Jurkat, Clone E6-1 (cell line): Measurements from ENCODE around the gene NDUFA13.

ENCODE experiments used
- DNase-seq: peaks from one replicate; pipeline ENCODE4 v3.0.0-alpha.2; 2011; ENCODE audit warnings: low read depth, low spot score
- H3K4me3 ChIP-seq: 2 replicates; pipeline ENCODE4 v1.5.1; 2011; ENCODE audit warnings: mild to moderate bottlenecking, low read length, control low read depth, moderate library complexity

The NDUFA13 gene

DNA sequence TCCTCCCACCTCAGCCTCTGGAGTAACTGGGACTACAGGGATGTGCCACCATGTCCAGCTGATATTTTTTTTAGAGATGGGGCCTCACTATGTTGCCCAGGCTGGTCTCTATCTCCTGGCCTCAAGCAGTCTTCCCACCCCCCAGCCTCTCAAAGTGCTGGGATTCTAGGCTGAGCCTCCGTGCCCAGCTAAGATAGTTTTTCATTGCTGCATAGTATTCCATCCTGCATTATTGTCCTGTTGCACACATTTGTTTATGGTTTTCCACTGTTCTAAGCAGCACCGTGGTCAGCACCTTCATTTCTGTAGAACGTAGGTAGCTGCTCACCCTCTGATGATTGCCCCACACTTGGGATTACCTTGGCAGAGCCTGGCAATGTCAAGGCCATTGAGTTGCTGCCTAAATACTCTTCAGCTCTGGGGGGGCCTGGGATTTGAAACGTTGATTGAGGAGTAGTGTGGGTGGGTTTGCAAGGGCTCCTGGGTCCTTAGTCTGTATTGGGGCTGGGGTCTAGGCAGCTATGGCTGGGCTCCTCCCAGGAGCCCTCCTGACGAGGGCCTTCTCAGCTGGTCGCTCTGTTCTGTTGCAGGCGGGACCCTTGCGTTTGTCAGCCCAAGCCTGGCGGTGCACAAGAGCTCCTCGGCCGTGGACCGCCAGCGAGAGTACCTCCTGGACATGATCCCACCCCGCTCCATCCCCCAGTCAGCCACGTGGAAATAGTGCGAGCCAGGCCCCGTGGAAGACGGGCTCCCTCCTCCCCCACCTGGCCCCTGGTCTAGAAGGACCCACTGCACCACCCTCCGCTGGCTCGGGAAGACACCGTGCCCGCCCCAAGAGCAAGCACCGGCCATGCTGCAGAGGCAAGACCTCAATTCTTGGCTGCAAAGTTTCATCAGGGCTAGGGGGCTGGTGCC is 11.0 kb upstream of the NDUFA13 start:
- no peak overlapping the region for H3K4me3 ChIP-seq
- DNase-seq = no peak

- no peak for DNase-seq
- H3K4me3 ChIP-seq = no peak overlapping the region
These were observed 10.2 kb upstream of the NDUFA13 start for GRCh38 chr19:19505669-19506326.

DNA sequence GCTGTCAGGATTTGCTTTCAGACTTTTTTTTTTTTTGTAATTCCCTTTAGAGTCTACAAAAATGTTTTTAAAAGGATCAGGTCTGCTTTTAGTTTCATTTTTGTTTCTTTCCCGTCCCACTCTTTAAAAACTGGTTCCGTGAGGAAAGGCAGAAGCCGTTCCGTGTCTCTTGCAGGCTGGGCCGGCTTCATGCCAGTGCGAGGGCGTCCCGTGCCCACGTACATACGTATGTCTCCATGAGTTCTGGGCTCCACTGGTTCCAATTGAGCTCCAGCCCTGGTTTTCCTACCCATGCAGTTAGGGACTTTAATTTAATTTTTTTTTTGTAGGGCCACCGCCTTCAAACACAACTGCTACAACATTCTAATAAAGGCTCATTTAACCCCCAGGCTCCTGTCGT is 9.4 kb upstream of the NDUFA13 start:
- no peak for DNase-seq
- H3K4me3 ChIP-seq = no peak overlapping the region

GRCh38 chr19:19507354-19507753 is 8.7 kb upstream of the NDUFA13 start:
- H3K4me3 ChIP-seq = no peak overlapping the region
- DNase-seq = no peak

- H3K4me3 ChIP-seq = no peak overlapping the region
- no peak for DNase-seq
These were observed 7.8 kb upstream of the NDUFA13 start for GRCh38 chr19:19508217-19508616.

DNA sequence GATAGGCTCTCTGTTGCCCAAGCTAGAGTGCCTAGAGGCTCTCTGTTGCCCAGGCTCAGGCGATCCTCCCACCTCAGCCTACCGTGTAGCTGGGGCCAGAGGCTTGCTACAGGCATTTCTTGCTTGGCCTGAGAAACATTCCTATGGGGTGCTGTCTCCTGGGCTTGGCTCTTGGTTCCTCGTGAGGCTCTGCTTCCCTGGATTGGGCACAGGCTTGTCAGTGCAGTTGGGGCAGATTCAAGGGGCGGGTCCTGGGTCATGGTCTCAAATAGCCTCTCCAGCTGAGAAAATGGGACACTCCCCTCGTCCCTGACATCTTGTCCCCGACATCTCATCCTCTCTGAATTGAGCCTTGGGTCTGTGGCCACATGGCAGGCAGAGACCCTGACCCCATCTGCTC is 5.6 kb upstream of the NDUFA13 start:
- DNase-seq = no peak
- no peak overlapping the region for H3K4me3 ChIP-seq

- DNase-seq = no peak
- no peak overlapping the region for H3K4me3 ChIP-seq
These were observed 2.3 kb upstream of the NDUFA13 start for GRCh38 chr19:19513682-19514081.

- no peak for DNase-seq
These were observed 1.8 kb upstream of the NDUFA13 start for GRCh38 chr19:19514215-19514657.

DNA sequence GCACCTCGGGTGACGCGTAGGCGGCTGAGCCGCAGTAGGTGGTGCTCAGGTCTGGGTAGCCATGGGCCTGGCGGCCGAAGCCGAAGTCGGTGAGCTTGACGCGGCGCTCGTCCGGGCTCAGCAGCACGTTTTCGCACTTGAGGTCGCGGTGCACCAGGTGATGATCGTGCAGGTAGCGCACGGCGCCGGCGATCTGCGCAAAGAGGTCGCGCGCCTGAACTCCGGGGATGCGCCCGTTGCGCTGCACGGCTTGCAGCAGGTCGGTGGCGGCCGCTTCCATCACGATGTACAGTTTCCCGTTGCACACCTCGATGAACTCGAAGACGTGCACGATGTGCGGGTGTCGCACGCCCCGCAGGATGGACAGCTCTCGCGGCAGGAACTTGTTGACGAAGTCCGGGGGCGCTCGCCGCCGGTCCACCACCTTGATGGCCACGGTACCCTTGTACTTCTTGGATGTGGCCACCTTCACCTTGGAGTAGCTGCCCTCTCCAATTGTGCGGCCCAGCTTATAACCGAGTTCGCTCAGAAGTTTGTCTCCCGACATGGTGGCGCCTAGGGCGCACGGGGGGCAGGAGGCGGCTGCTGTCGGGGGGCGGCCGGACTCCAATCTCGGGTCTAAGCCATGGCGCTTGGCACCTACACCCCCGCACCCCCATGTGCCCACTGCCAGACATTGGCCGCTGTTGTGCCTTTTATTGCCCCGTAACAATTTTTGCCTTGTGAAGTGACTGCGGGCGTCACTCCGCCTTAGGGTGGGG is 964 bp upstream of the NDUFA13 start, which contains the start of gene TSSK6:
Gene TSSK6 (minus strand): TSS at position 668 of the 761 bp plus-strand sequence. CDS start 121 bp downstream, at position 547.
- DNase-seq = no peak
- peak within 1 kb of the TSS; percentile 96 for H3K4me3 ChIP-seq

More at GRCh38 chr19:19514215-19514657, 1.8 kb upstream of the NDUFA13 start:
- no peak overlapping the region for H3K4me3 ChIP-seq

DNA sequence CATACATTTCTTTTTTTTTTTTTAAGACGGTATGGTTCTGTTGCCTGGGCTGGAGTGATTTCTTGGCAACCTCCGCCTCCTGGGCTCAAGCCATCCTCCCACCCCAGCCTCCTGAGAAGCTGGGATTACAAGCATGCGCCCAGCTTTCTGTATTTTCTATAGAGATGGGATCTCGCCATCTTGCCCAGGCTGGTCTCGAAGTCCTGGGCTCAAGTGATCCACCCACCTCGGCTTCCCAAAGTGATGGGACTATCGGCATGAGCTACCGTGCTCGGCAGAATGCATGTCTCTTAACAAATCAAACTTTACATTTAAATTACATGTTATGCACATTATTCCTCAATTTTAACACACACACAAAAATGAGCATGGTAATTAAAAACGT is 1.2 kb downstream of the NDUFA13 start:
- H3K4me3 ChIP-seq = peak overlapping the region; percentile 96
- DNase-seq = no peak

- no peak for DNase-seq
- no peak overlapping the region for H3K4me3 ChIP-seq
These were observed 5.0 kb downstream of the NDUFA13 start for GRCh38 chr19:19520989-19521388.

- H3K4me3 ChIP-seq = no peak overlapping the region
These were observed 7.2 kb downstream of the NDUFA13 start for GRCh38 chr19:19523177-19523576.

GRCh38 chr19:19524053-19524452 is 8.0 kb downstream of the NDUFA13 start:
- no peak for DNase-seq
- no peak overlapping the region for H3K4me3 ChIP-seq

More at GRCh38 chr19:19523177-19523576, 7.2 kb downstream of the NDUFA13 start:
- no peak for DNase-seq

DNA sequence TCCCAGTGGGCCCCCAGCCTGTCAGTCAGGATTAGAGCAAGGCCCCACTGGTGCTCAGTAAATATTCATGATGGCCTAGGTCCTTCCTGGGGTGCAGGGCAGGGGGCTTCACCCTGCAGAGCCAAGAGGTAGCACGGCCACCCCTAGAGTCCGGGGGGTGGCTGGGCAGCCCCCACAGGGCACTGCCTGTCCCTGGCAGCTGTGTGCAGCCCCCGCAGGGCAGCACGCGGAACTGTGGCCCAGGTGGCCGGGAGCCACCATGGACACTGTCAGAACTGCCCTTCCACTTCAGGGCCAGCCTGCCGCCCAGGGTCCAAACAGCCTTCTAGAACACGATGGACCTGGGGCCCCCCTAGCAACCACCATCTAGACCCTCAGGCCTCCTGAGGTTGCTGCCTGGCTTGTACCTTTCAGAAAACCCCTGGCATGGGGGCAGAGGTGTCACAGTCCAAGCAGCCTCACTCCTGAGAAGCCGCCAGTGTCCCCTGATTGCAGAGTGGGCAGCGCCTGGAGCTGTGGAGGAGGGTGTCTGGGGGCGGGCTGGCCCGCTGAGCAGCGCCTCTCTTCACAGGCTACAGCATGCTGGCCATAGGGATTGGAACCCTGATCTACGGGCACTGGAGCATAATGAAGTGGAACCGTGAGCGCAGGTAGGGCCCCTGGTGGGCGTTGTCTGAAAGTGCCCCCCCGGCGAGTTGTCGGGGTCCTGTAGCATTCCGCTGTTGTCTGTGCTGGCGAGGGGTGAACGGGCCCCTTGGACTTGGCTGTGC is 9.8 kb downstream of the NDUFA13 start:
- no peak overlapping the region for H3K4me3 ChIP-seq
- DNase-seq = no peak

GRCh38 chr19:19526581-19527370 is 10.8 kb downstream of the NDUFA13 start:
- peak; percentile 28 for DNase-seq
- no peak overlapping the region for H3K4me3 ChIP-seq

GRCh38 chr19:19527371-19527656 is 11.3 kb downstream of the NDUFA13 start:
- no peak overlapping the region for H3K4me3 ChIP-seq
- DNase-seq = no peak

DNA sequence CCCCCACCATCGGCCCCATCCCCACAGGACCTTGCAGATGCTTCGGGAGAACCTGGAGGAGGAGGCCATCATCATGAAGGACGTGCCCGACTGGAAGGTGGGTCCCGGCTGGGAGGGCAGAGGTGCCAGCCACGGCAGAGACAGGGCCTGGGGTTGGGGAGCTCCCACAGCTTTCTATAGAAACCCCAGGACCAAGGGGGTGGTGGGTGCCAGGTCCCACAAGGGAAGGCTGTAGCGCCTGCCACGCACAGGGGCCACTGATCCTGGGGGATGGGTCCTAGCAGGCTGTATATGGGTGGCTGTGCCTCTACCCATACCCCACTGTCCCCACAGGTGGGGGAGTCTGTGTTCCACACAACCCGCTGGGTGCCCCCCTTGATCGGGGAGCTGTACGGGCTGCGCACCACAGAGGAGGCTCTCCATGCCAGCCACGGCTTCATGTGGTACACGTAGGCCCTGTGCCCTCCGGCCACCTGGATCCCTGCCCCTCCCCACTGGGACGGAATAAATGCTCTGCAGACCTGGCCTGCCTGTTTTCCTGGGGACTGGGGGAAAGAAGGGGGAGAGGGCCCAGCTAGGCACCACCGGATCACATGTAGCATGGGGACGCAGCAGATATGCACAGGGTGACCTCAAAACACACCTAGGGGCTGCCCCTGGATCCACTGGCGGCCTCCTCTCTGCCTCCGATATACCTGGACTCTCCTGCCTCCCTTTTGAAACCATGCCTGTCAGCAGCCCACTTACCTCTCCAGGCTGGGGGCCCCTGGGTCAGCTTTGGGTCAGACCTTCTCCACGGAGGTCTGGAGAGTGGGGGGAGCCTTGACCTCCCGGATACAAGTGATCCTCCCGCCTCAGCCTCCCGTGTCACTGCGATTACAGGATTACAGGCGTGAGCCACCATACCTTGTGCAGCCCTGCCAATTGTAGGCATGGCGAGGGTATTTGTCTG is 11.9 kb downstream of the NDUFA13 start:
- H3K4me3 ChIP-seq = no peak overlapping the region
- DNase-seq = no peak
